Uterus (tissue), 4 donors: ENCODE results near the gene SHB. TPM values are rescaled to one million over a fixed set of nuclear protein-coding genes. Genes with fewer than 3 reads are reported as not detected.
A peak's percentile ranks its signal among the peaks of the same experiment; 100 is the strongest.

Experiments used
- DNase-seq, 2 donors: peaks; one replicate each; pipeline ENCODE4 v3.0.0-alpha.2; 2019 to 2020
- H3K27ac ChIP-seq, 2 donors: fragments of 200-600 bp; sonication (generic); 1 replicate in 1 of 2; 2 replicates in 1 of 2; pipeline ENCODE4 v1.5.1; 2016 to 2018
- H3K27me3 ChIP-seq, 2 donors: fragments of 200-600 bp; sonication (generic); one replicate each; pipeline ENCODE4 v1.5.1; 2018 to 2019; ENCODE audit warnings: control low read depth in 1 of 2
- H3K36me3 ChIP-seq, 2 donors: fragments of 200-600 bp; sonication (generic); one replicate each; pipeline ENCODE4 v1.5.1; 2019; ENCODE audit warnings: control low read depth in 1 of 2
- H3K4me1 ChIP-seq, 2 donors: fragments of 200-600 bp; sonication (generic); one replicate each; pipeline ENCODE4 v1.5.1; 2018 to 2019; ENCODE audit warnings: control low read depth in 1 of 2
- H3K4me3 ChIP-seq, 2 donors: fragments of 200-600 bp; sonication (generic); 1 replicate in 1 of 2; 2 replicates in 1 of 2; pipeline ENCODE4 v1.5.1; 2018 to 2019; ENCODE audit warnings: mild to moderate bottlenecking in 1 of 2
- H3K9me3 ChIP-seq, 2 donors: fragments of 200-600 bp; sonication (generic); one replicate each; pipeline ENCODE4 v1.5.1; 2019; ENCODE audit warnings: control low read depth in 1 of 2
- POLR2A ChIP-seq, 2 donors: fragments of 450-650 bp; IDR thresholded peaks; one replicate each; pipeline ENCODE4 v1.6.1; 2016; ENCODE audit warnings: antibody characterized with exemption in 2 of 2, mild to moderate bottlenecking in 1 of 2, moderate library complexity in 1 of 2
- intact Hi-C: fragments of 100-400 bp; cut with DNase I; formaldehyde crosslinking; loops from one replicate; pipeline ENCODE4 v1.15.1; 2023; ENCODE audit warnings: low total_unique reads
- total RNA-seq, 4 donors: library from RNA; depleted of rRNA in 3 of 4; stranded (reverse); fragments of >200 nt in 3 of 4; gene quantifications; one replicate each; pipeline versions ENCODE4 v1.1.0 to v1.2.4, GENCODE V29; 2014 to 2023
- TF ChIP-seq, protein P1 (sequence below), 4 experiments: fragments of 200-600 bp in 2 of 4; fragments of 450-650 bp in 2 of 4; sonication (generic) in 2 of 4; IDR thresholded peaks; one replicate each; pipeline ENCODE4 v1.5.1; 2016 to 2019; ENCODE audit warnings: antibody characterized with exemption in 4 of 4, mild to moderate bottlenecking in 2 of 4, moderate library complexity in 1 of 4
- donor health status: DM: yes; HTN: yes; CAD: no.

The SHB gene
- total RNA-seq, 4 donors from 2014 or later = 3.5 to 19.6 (median 7.3) TPM

DNA sequence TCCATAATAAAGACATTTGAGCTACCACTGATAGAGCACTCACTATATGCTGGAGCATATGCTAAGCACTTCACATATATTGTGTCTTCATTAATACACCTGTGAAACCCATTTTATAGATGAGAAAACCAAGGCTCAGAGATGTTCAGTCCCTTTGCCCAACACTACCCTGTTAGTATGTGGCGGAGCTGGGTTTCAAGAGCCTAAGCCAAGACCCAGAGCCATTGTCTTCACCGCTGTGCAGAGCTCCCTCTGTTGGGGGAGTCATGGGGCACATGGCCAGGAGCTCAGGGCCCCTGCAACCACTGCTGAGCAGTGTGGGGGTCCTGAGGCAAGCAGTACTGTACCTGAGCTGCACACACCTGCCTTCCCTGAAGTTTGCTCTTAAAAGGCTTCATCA lies 127.8 kb downstream of the SHB start:
- Histone ChIP-seq H3K36me3 (no peaks in the 10 kb centered on the region), H3K27me3 (no peaks in the 10 kb centered on the region), H3K4me3 (no peak overlapping the region), H3K27ac (no peak overlapping the region), H3K9me3 (no peaks in the 10 kb centered on the region), H3K4me1 (peaks cover 17 to 23% of the 10 kb centered on the region in 2 donors)
- intact Hi-C loops = no loop called here
- TF ChIP-seq, protein P1, sequence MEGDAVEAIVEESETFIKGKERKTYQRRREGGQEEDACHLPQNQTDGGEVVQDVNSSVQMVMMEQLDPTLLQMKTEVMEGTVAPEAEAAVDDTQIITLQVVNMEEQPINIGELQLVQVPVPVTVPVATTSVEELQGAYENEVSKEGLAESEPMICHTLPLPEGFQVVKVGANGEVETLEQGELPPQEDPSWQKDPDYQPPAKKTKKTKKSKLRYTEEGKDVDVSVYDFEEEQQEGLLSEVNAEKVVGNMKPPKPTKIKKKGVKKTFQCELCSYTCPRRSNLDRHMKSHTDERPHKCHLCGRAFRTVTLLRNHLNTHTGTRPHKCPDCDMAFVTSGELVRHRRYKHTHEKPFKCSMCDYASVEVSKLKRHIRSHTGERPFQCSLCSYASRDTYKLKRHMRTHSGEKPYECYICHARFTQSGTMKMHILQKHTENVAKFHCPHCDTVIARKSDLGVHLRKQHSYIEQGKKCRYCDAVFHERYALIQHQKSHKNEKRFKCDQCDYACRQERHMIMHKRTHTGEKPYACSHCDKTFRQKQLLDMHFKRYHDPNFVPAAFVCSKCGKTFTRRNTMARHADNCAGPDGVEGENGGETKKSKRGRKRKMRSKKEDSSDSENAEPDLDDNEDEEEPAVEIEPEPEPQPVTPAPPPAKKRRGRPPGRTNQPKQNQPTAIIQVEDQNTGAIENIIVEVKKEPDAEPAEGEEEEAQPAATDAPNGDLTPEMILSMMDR (IDR thresholded peaks at IDR 0.05) = no peak
- no peak for TF ChIP-seq POLR2A (IDR thresholded peaks at IDR 0.05)
- DNase-seq = no peak

DNA sequence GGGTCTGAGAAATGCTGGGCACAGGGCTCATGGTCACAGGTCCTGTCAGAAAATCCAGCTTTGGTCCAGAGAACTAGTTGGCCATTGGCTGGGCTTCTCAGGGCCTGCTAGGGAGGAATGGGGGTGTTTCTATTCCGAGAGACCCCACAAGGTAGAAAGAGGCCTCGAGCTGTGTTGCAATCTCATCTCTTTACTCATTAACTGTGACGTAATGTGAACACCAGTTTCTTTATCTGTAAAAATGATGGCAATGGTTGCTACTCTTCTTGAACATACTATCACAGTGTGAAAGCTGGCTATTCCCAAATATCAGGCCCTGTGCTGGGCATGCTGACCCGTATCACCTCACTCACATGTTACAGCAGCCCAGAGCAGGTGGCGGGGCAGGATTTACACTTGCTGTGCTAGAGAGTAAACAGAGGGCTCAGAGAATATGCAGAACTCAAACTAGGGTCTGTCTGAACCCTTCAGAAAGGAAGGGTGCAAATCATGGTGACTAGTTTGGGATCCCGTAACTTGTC lies 129.4 kb downstream of the SHB start:
- Histone ChIP-seq H3K4me3 (no peak overlapping the region), H3K4me1 (peaks cover 17 to 23% of the 10 kb centered on the region in 2 donors), H3K27ac (peak overlapping the region in 1 of 2 donors; percentile 60), H3K36me3 (no peaks in the 10 kb centered on the region), H3K9me3 (no peaks in the 10 kb centered on the region), H3K27me3 (no peaks in the 10 kb centered on the region)
- TF ChIP-seq POLR2A (IDR thresholded peaks at IDR 0.05) = no peak
- TF ChIP-seq, protein P1 (IDR thresholded peaks at IDR 0.05) = no peak
- intact Hi-C loops = no loop called here
- DNase-seq = no peak

GRCh38 chr9:37938121-37938891 lies 130.7 kb downstream of the SHB start:
- TF ChIP-seq, protein P1 (IDR thresholded peaks at IDR 0.05) = no peak
- TF ChIP-seq POLR2A (IDR thresholded peaks at IDR 0.05) = no peak
- intact Hi-C loops = no loop called here
- no peaks in the 10 kb centered on the region for H3K27me3 ChIP-seq
- peaks cover 9 to 14% of the 10 kb centered on the region in 2 donors for H3K4me1 ChIP-seq
- H3K4me3 ChIP-seq = no peak overlapping the region
- H3K9me3 ChIP-seq = no peaks in the 10 kb centered on the region
- no peaks in the 10 kb centered on the region for H3K36me3 ChIP-seq
- DNase-seq = peak in 1 of 2 donors; percentile 40
- H3K27ac ChIP-seq = peak overlapping the region; percentile 26 to 60

GRCh38 chr9:37937366-37937765 lies 131.7 kb downstream of the SHB start:
- no peak for DNase-seq
- Histone ChIP-seq H3K9me3 (no peaks in the 10 kb centered on the region), H3K4me1 (peaks cover 9 to 10% of the 10 kb centered on the region in 2 donors), H3K27ac (peak overlapping the region in 1 of 2 donors; percentile 60), H3K27me3 (no peaks in the 10 kb centered on the region), H3K36me3 (no peaks in the 10 kb centered on the region), H3K4me3 (no peak overlapping the region)
- no peak for TF ChIP-seq POLR2A (IDR thresholded peaks at IDR 0.05)
- TF ChIP-seq, protein P1 (IDR thresholded peaks at IDR 0.05) = no peak
- intact Hi-C loops = no loop called here

DNA sequence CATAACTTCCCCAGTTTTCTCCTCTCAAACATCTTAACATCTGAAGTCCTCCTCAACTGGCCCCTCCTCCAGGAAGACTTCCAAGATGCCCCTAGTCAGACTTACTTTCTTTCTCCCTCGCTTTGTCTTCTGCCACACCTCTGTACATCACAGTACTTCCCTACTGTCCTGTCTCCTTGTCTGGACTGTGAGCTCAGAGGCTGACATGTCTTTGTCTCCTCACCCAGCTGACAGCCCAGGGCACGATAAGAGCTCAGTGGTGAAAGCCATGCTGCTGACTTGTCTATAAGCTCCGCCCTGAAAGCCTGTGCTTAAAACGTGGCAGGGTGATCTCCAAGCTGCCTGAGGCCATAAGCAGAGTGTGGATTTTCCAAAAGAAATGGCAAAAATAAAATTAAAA lies 132.1 kb downstream of the SHB start:
- no peak for DNase-seq
- Histone ChIP-seq H3K27me3 (no peaks in the 10 kb centered on the region), H3K27ac (no peak overlapping the region), H3K4me3 (no peak overlapping the region), H3K4me1 (peaks cover 9 to 10% of the 10 kb centered on the region in 2 donors), H3K36me3 (no peaks in the 10 kb centered on the region), H3K9me3 (no peaks in the 10 kb centered on the region)
- intact Hi-C loops = no loop called here
- no peak for TF ChIP-seq POLR2A (IDR thresholded peaks at IDR 0.05)
- TF ChIP-seq, protein P1 (IDR thresholded peaks at IDR 0.05) = no peak
